ENCODE data around the gene OGFR.

Gene OGFR, protein sequence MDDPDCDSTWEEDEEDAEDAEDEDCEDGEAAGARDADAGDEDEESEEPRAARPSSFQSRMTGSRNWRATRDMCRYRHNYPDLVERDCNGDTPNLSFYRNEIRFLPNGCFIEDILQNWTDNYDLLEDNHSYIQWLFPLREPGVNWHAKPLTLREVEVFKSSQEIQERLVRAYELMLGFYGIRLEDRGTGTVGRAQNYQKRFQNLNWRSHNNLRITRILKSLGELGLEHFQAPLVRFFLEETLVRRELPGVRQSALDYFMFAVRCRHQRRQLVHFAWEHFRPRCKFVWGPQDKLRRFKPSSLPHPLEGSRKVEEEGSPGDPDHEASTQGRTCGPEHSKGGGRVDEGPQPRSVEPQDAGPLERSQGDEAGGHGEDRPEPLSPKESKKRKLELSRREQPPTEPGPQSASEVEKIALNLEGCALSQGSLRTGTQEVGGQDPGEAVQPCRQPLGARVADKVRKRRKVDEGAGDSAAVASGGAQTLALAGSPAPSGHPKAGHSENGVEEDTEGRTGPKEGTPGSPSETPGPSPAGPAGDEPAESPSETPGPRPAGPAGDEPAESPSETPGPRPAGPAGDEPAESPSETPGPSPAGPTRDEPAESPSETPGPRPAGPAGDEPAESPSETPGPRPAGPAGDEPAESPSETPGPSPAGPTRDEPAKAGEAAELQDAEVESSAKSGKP

DNA sequence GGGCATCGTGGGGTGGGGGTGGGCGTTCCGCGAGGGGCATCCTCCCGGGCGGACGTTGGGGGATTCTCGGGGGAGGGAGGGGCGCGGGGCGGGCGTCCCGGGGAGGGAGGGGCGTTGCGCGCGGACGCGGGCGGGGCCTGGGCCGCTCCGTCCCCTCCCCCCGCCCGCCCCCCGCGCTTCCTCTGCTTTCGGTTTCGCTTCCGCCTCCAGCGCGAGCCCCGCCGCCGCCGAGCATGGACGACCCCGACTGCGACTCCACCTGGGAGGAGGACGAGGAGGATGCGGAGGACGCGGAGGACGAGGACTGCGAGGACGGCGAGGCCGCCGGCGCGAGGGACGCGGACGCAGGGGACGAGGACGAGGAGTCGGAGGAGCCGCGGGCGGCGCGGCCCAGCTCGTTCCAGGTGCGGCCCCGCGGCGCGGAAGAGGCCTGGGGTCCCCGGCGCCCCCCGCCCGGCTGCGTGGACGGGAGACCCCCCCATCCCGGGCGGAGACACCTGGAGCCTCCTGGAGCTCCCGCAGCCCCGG lies at the start of gene OGFR:
Gene OGFR, plus strand, starts transcription at position 209 of the 528 bp plus-strand sequence. Its CDS starts 25 bp downstream, at position 234.
- DNase-seq: peak; percentile 40 to 73 (median 56)

- DNase-seq: no peak
These were observed 49.7 kb upstream of the OGFR start for GRCh38 chr20:62754991-62755356.

DNA sequence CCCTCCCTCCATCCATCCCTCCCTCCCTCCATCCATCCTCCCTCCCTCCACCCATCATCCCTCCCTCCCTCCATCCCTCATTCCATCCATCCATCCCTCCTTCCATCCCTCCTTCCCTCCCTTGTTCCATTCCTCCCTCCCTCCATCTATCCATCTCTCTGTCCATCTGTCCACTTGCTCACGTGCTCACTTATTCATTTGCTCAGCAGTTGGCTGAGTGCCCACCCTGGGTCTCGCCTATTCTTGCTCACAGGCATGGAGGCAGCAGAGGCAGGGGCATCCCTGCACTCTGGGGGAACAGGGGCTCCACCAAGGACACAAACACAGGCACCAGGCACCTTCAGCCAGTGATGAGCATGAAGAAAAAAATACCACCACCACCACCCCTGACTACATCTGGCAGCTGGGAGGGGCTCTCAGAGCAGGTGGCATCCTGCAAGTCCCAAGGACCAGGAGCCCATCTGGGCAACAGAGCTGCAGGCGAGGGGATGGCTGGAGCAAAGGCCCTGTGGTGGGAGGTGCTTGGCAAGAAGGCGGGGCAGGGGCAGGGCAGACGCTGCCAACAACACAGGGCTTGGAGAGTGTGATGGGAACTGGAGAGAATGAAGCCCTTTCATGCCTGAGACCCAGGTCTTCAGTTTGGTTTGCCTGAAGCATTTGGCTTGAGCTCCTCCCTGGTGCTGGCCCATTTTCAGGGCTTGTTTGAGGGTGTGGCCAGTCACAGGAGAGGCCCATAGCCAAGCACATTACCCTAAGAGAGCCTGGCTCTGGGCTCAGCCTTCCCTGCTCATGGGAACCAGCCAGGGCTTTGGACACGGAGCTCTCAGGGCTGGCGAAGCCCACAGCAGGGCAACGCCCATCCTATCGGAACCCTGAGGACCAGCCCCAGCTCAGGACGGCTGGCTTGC lies 48.6 kb upstream of the OGFR start:
- no peak for DNase-seq

DNA sequence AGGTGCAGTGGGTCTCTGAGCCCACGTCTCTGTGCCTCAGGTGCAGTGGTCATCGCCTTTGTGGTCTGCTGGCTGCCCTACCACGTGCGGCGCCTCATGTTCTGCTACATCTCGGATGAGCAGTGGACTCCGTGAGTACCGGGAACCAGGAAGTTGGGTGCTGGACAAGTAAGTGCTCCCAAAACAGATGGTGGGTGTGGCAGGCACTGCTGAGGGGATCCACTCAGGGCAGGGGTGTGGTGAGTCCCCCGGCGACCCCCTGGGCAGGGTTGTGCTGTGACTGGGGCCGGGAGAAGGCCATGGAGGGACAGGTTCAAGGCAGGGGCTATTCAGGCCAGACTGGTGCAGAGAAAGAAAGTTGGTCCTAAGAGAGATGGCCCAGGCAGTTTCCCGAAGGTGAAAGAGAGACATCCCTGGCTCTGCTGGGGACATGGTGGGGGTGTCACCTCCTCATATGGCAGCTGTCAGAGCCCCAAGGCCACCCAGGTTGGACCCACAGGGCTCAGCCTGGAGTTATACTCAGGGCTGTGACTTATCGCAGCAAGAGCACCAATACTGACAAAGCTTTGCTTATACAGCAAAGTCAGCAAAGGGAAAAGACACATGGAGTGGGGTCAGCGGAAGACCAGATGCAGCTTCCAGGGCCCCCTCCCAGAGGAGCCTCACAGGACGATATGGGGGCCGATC lies 46.3 kb upstream of the OGFR start:
- no peak for DNase-seq

DNA sequence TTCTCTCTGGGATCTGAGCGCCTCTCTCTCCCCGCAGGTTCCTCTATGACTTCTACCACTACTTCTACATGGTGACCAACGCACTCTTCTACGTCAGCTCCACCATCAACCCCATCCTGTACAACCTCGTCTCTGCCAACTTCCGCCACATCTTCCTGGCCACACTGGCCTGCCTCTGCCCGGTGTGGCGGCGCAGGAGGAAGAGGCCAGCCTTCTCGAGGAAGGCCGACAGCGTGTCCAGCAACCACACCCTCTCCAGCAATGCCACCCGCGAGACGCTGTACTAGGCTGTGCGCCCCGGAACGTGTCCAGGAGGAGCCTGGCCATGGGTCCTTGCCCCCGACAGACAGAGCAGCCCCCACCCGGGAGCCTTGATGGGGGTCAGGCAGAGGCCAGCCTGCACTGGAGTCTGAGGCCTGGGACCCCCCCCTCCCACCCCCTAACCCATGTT lies 44.6 kb upstream of the OGFR start:
- DNase-seq: no peak

DNA sequence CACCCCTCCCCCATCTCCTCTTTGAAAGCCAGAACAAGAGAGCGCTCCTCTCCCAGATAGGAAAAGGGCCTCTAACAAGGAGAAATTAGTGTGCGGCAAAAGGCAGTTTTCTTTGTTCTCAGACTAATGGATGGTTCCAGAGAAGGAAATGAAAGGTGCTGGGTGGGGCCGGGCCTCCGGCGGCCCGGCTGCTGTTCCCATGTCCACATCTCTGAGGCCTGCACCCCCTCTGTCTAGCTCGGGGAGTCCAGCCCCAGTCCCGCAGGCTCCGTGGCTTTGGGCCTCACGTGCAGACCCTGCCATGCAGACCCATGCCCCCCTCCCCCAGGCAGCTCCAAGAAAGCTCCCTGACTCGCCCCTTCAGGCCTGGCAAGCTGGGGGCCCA lies 44.2 kb upstream of the OGFR start:
- no peak for DNase-seq

DNA sequence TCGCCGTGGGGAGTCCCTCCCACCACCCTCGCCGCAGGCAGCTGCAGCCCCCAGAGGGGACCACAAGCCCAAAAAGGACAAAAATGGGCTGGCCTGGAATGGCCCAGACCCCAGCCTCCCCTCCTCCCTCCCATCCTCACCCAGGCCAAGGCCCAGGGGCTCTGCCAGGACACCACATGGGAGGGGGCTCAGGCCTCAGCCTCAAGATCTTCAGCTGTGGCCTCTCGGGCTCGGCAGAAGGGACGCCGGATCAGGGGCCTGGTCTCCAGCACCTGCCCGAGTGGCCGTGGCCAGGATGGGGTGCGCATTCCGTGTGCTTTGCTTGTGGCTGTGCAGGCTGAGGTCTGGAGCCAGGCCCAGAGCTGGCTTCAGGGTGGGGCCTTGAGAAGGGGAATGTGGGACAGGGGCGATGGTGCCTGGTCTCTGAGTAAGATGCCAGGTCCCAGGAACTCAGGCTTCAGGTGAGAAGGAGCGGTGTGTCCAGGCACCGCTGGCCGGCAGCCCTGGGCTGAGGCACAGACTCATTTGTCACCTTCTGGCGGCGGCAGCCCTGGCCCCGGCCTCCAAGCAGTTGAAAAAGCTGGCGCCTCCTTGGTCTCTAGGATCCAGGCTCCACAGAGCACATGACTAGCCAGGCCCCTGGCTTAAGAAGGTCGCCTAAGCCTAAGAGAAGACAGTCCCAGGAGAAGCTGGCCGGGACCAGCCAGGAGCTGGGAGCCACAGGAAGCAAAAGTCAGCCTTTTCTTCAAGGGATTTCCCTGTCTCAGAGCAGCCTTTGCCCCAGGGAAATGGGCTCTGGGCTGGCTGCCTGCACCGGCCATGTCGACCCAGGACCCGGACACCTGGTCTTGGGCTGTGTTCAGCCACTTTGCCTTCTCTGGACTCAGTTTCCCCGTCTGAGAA lies 43.5 kb upstream of the OGFR start:
- no peak for DNase-seq

- DNase-seq: no peak
These were observed 42.9 kb upstream of the OGFR start for GRCh38 chr20:62761759-62762131.

GRCh38 chr20:62762376-62762775 lies 42.3 kb upstream of the OGFR start:
- no peak for DNase-seq

DNA sequence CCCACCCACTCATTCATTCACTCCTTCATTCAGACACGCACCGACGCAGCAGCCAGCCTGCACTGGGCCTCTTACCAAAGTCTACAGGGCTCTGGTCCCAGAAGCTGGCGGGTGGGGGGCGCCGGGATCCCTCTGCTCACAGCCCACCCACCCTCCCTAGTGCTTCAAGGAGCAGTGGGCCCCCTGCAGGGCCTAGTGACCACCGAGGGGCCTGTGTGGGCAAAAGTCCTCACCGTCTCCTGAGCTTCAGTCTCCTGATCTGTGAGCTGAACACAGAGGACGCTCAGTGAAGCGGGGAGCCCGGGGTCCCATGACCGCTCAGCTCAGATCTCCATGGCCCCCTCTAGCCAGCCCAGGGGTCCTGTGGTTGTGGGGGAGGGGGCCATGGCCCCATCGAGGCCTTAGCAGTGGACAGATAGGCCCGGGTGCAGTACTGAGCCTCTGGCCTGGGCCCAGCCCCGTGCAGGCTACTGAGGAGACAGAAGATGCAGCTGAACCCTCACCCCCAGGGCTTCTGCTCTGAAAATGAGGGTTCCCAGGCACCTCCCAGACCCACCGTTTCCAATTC lies 41.8 kb upstream of the OGFR start:
- DNase-seq: no peak

- DNase-seq: no peak
These were observed 41.2 kb upstream of the OGFR start for GRCh38 chr20:62763404-62763803.

GRCh38 chr20:62764156-62764935 lies 40.3 kb upstream of the OGFR start:
- no peak for DNase-seq

- DNase-seq: no peak
These were observed 39.6 kb upstream of the OGFR start for GRCh38 chr20:62765021-62765420.

DNA sequence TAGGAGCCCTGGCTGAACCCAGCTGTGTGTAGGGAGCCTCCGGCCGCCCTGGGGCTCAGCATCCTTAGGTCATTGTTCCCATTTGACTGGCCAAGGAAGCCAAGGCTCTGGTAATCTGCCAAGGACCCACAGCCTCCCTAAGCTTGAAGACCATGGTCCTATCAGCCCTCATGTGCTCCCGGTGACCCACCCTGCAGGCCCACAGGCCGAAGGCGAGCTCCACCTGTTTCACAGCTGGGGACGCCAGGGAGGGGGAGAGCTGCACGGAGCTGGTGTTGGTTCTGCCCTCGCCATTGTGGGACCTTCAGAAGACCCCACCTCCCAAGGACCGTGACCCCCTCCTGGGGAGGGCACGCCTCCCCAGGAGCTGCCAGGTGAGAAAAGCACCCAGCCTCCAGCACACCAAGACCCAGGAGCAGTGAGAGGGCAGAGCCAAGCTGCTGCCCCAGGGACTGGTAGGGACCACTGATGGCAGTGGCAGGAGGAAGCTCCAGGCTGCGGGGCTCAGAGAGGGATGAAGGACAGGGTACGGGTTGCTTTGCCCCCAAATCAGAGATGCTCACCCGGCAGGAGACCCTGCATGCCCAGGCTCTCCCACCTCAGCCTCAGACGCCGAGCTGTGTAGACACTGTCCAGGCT lies 39.1 kb upstream of the OGFR start:
- no peak for DNase-seq

GRCh38 chr20:62766071-62766450 lies 38.6 kb upstream of the OGFR start:
- no peak for DNase-seq

DNA sequence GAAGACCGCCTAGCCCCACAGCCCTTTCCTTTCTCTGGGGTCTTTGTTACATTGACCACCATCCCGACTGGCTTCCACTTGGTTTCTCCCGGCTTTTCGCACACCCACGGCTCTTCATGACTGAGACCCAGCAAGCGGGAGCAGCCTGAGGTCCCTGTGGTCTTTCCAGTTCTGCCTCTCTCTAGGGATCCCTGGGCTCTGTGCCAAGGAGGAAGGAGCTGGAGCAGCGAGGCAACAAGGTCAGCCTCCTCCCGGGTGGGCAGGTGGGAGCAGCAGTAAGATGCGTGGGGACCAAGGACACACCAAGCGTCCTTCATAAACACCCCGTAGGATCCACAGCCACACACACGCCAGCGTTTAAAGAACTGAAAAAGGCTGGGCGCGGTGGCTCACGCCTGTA lies 37.9 kb upstream of the OGFR start:
- DNase-seq: no peak

GRCh38 chr20:62768234-62768546 lies 36.4 kb upstream of the OGFR start:
- DNase-seq: no peak

GRCh38 chr20:62768551-62769287 lies 35.9 kb upstream of the OGFR start:
- DNase-seq: no peak

Data from activated naive CD4-positive, alpha-beta T cell (primary cell).